ENCODE measurements around the gene WASF1. TPM values are rescaled to one million over a fixed set of nuclear protein-coding genes. Genes with fewer than 3 reads are reported as not detected.

Gene WASF1
- total RNA-seq, 1 donor from 2014 or later = 4.3 TPM

GRCh38 chr6:110098511-110099116, 80.9 kb downstream of the WASF1 start:
- TF ChIP-seq, protein P1, sequence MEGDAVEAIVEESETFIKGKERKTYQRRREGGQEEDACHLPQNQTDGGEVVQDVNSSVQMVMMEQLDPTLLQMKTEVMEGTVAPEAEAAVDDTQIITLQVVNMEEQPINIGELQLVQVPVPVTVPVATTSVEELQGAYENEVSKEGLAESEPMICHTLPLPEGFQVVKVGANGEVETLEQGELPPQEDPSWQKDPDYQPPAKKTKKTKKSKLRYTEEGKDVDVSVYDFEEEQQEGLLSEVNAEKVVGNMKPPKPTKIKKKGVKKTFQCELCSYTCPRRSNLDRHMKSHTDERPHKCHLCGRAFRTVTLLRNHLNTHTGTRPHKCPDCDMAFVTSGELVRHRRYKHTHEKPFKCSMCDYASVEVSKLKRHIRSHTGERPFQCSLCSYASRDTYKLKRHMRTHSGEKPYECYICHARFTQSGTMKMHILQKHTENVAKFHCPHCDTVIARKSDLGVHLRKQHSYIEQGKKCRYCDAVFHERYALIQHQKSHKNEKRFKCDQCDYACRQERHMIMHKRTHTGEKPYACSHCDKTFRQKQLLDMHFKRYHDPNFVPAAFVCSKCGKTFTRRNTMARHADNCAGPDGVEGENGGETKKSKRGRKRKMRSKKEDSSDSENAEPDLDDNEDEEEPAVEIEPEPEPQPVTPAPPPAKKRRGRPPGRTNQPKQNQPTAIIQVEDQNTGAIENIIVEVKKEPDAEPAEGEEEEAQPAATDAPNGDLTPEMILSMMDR (IDR thresholded peaks at IDR 0.05) = no peak
- no peak for DNase-seq
- intact Hi-C loops (cut with DNase I) = no loop called here

GRCh38 chr6:110097443-110097842, 82.0 kb downstream of the WASF1 start:
- TF ChIP-seq, protein P1 (IDR thresholded peaks at IDR 0.05) = no peak
- no peak for DNase-seq
- H3K9me3 ChIP-seq = no peaks in the 10 kb centered on the region
- H3K36me3 ChIP-seq = no peaks in the 10 kb centered on the region
- peak overlapping the region; percentile 73 for H3K27ac ChIP-seq
- H3K4me3 ChIP-seq = no peak overlapping the region
- ATAC-seq = no peak
- intact Hi-C loops (cut with DNase I) = no loop called here
- H3K4me1 ChIP-seq = peaks cover 22% of the 10 kb centered on the region
- no peaks in the 10 kb centered on the region for H3K27me3 ChIP-seq (ENCODE audit: low read depth)

More at GRCh38 chr6:110098511-110099116, 80.9 kb downstream of the WASF1 start:
- Histone ChIP-seq H3K4me3 (no peak overlapping the region), H3K27me3 (ENCODE audit: low read depth) (no peaks in the 10 kb centered on the region), H3K4me1 (peaks cover 22% of the 10 kb centered on the region), H3K9me3 (no peaks in the 10 kb centered on the region), H3K27ac (no peak overlapping the region), H3K36me3 (no peaks in the 10 kb centered on the region)
- ATAC-seq = no peak

- Histone ChIP-seq H3K9me3 (no peaks in the 10 kb centered on the region), H3K27me3 (ENCODE audit: low read depth) (no peaks in the 10 kb centered on the region), H3K27ac (peak overlapping the region; percentile 73), H3K4me3 (no peak overlapping the region), H3K36me3 (no peaks in the 10 kb centered on the region), H3K4me1 (peaks cover 22% of the 10 kb centered on the region)
- TF ChIP-seq, protein P1 (IDR thresholded peaks at IDR 0.05) = no peak
- DNase-seq (no peak), ATAC-seq (no peak)
- intact Hi-C loops (cut with DNase I) = no loop called here
These were observed 83.5 kb downstream of the WASF1 start for GRCh38 chr6:110095935-110096334.

DNA sequence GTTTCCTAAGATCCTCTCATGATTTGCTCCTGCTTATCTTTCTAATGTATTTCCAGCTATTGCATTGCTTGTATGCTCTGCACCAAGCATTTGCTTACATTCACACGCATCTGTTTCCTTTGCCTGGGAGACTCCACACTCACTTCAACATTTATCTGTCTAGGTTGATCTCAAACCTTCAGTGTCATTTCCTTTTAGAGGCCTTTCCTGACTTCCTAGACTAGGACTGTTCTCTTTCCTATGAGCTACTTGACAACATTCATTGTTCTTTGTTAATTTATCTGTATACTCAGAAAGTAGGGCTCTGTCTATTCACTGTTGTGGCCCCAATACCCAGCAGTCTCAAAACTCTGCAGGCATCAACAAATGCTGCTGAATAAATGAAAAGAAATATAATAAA, 84.4 kb downstream of the WASF1 start:
- DNase-seq (no peak), ATAC-seq (no peak)
- Histone ChIP-seq H3K27ac (no peak overlapping the region), H3K9me3 (no peaks in the 10 kb centered on the region), H3K4me1 (peaks cover 22% of the 10 kb centered on the region), H3K4me3 (no peak overlapping the region), H3K36me3 (no peaks in the 10 kb centered on the region), H3K27me3 (ENCODE audit: low read depth) (no peaks in the 10 kb centered on the region)
- intact Hi-C loops (cut with DNase I) = no loop called here
- TF ChIP-seq, protein P1 (IDR thresholded peaks at IDR 0.05) = no peak

GRCh38 chr6:110093981-110094380, 85.5 kb downstream of the WASF1 start:
- TF ChIP-seq, protein P1 (IDR thresholded peaks at IDR 0.05) = no peak
- H3K36me3 ChIP-seq = no peaks in the 10 kb centered on the region
- ATAC-seq = no peak
- no peak overlapping the region for H3K27ac ChIP-seq
- no peak overlapping the region for H3K4me3 ChIP-seq
- H3K9me3 ChIP-seq = no peaks in the 10 kb centered on the region
- intact Hi-C loops (cut with DNase I) = no loop called here
- DNase-seq = no peak
- peaks cover 22% of the 10 kb centered on the region for H3K4me1 ChIP-seq
- no peaks in the 10 kb centered on the region for H3K27me3 ChIP-seq (ENCODE audit: low read depth)
